HG03457 (cell line): Measurements from ENCODE around the gene DIAPH3.
A peak's percentile ranks its signal among the peaks of the same experiment; 100 is the strongest.

ENCODE experiments used
- ATAC-seq: cut with Tn5 transposase; IDR thresholded peaks from one replicate; pipeline ENCODE4 v1.9.1; 2021; ENCODE audit warnings: moderate number of reproducible peaks; ENCODE audit not compliant: unreplicated experiment

Gene DIAPH3

GRCh38 chr13:60020288-60020687 lies 143.4 kb downstream of the DIAPH3 start:
- ATAC-seq = no peak

GRCh38 chr13:60019119-60019993 lies 144.4 kb downstream of the DIAPH3 start:
- peak; percentile 72 for ATAC-seq

GRCh38 chr13:60018536-60018935 lies 145.2 kb downstream of the DIAPH3 start:
- ATAC-seq = no peak

- ATAC-seq = no peak
These were observed 147.5 kb downstream of the DIAPH3 start for GRCh38 chr13:60016229-60016628.

- no peak for ATAC-seq
These were observed 150.6 kb downstream of the DIAPH3 start for GRCh38 chr13:60013166-60013565.

GRCh38 chr13:60012488-60012887 lies 151.2 kb downstream of the DIAPH3 start:
- no peak for ATAC-seq

GRCh38 chr13:60009300-60010253 lies 154.2 kb downstream of the DIAPH3 start:
- no peak for ATAC-seq

- no peak for ATAC-seq
These were observed 161.8 kb downstream of the DIAPH3 start for GRCh38 chr13:60001889-60002288.

GRCh38 chr13:60000976-60001375 lies 162.8 kb downstream of the DIAPH3 start:
- ATAC-seq = no peak

GRCh38 chr13:60000081-60000480 lies 163.6 kb downstream of the DIAPH3 start:
- no peak for ATAC-seq

- no peak for ATAC-seq
These were observed 165.8 kb downstream of the DIAPH3 start for GRCh38 chr13:59997976-59998375.

- ATAC-seq = no peak
These were observed 167.2 kb downstream of the DIAPH3 start for GRCh38 chr13:59996461-59996980.

- ATAC-seq = no peak
These were observed 172.3 kb downstream of the DIAPH3 start for GRCh38 chr13:59991395-59991794.

- no peak for ATAC-seq
These were observed 180.9 kb downstream of the DIAPH3 start for GRCh38 chr13:59982631-59983382.

- no peak for ATAC-seq
These were observed 184.1 kb downstream of the DIAPH3 start for GRCh38 chr13:59979589-59979988.

GRCh38 chr13:59978862-59979261 lies 184.9 kb downstream of the DIAPH3 start:
- no peak for ATAC-seq

GRCh38 chr13:59976856-59977255 lies 186.9 kb downstream of the DIAPH3 start:
- ATAC-seq = no peak

- ATAC-seq = no peak
These were observed 187.8 kb downstream of the DIAPH3 start for GRCh38 chr13:59975807-59976435.

- no peak for ATAC-seq
These were observed 192.9 kb downstream of the DIAPH3 start for GRCh38 chr13:59970847-59971246.

- no peak for ATAC-seq
These were observed 199.9 kb downstream of the DIAPH3 start for GRCh38 chr13:59963827-59964226.
